Karpas-422 (cell line): Measurements from ENCODE around the gene RARRES2. TPM values are rescaled to one million over a fixed set of nuclear protein-coding genes. Genes with fewer than 3 reads are reported as not detected.

ENCODE experiments used
- DNase-seq: peaks from one replicate; pipeline ENCODE4 v3.0.0-alpha.2; 2015
- H2AFZ ChIP-seq: fragments of 200-600 bp; sonication (generic); 2 replicates; pipeline ENCODE4 v1.6.1; 2014; ENCODE audit warnings: antibody characterized with exemption, low read length, mixed read lengths
- H3K27ac ChIP-seq: fragments of 200-600 bp; sonication (generic); 2 replicates; pipeline ENCODE4 v1.5.1; 2014; ENCODE audit warnings: mild to moderate bottlenecking, low read length, moderate library complexity
- H3K27me3 ChIP-seq: fragments of 200-600 bp; sonication (generic); 2 replicates; pipeline ENCODE4 v1.6.1; 2014; ENCODE audit warnings: low read length, mixed read lengths
- H3K36me3 ChIP-seq: fragments of 200-600 bp; sonication (generic); 2 replicates; pipeline ENCODE4 v1.6.1; 2014; ENCODE audit warnings: low read length, mixed read lengths; ENCODE audit not compliant: insufficient read depth
- H3K4me1 ChIP-seq: fragments of 200-600 bp; sonication (generic); 2 replicates; pipeline ENCODE4 v1.6.1; 2014; ENCODE audit warnings: mild to moderate bottlenecking, low read length, mixed read lengths
- H3K4me2 ChIP-seq: fragments of 200-600 bp; sonication (generic); 2 replicates; pipeline ENCODE4 v1.6.1; 2014; ENCODE audit warnings: low read length, low read depth, mild to moderate bottlenecking; ENCODE audit not compliant: poor library complexity, severe bottlenecking
- H3K4me3 ChIP-seq: fragments of 200-600 bp; sonication (generic); 2 replicates; pipeline ENCODE4 v1.5.1; 2014; ENCODE audit warnings: mild to moderate bottlenecking, antibody characterized with exemption, low read length, mixed read lengths
- H3K79me2 ChIP-seq: fragments of 200-600 bp; sonication (generic); 2 replicates; pipeline ENCODE4 v1.6.1; 2014; ENCODE audit warnings: mild to moderate bottlenecking, low read length, mixed read lengths
- H3K9ac ChIP-seq: fragments of 200-600 bp; sonication (generic); 2 replicates; pipeline ENCODE4 v1.6.0; 2014; ENCODE audit warnings: low read length
- H3K9me2 ChIP-seq: fragments of 200-600 bp; sonication (generic), shearing (Covaris generic); replicated peaks from 2 replicates; pipeline ENCODE4 v1.6.0; 2014; ENCODE audit warnings: mild to moderate bottlenecking, low read length, moderate library complexity; ENCODE audit not compliant: insufficient read depth
- H3K9me3 ChIP-seq: fragments of 300-700, 200-600 bp; sonication (generic); 2 replicates; pipeline ENCODE4 v1.6.1; 2014; ENCODE audit warnings: low read length, mixed read lengths
- H4K20me1 ChIP-seq: fragments of 200-600 bp; sonication (generic); 2 replicates; pipeline ENCODE4 v1.6.1; 2014; ENCODE audit warnings: mild to moderate bottlenecking, antibody characterized with exemption, low read length, low read depth; ENCODE audit not compliant: insufficient read depth
- total RNA-seq: library from RNA; depleted of rRNA; stranded (reverse); fragments of >200 nt; shearing (Covaris generic); gene quantifications from 2 replicates; pipeline ENCODE4 v1.2.3, GENCODE V29; 2014; ENCODE audit warnings: low replicate concordance

The RARRES2 gene
- total RNA-seq, 1 experiment from 2014 or later = not detected

DNA sequence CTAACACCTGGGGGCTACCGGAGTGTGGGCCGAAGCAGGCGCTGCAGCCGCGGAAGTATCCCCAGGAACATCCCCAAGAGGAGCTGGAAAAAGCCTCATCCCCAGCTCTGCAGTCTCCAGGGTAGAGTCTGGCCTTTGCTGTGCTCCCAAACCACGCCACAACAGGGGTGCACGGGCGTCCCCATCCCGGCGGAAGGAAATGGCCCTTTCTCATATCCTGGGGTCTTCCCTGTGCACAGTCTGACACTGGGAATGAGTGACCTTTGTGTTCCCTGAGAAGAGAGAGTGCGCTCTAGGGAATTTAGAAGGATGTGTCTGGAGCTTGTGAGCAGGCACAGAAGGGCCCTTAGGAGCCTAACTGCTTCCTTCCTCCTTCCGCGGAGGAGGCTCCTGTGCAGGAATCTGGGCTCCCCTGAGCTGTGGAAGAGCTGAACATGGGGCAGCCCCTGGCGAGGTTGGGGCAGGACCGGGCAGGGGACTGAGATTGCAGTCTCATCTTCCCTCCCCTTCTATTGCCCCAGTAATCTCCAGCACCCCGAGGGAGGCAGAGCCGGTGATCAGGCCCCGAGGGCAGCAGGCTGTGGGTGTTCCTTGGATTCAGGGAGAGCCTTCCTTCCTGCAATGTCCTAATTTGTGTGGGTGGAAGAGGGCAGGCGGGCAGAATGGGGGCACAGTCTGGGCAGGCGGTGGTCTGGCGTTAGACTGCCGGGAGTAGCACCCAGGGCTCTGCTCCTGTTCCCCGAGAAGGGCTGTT is 28.5 kb upstream of the RARRES2 start:
- Histone ChIP-seq H3K4me1 (peaks cover 31% of the 10 kb centered on the region), H3K79me2 (peaks cover 22% of the 10 kb centered on the region), H4K20me1 (peaks cover 12% of the 10 kb centered on the region; the same call in 1 of the 2 replicates), H3K27ac (no peak overlapping the region), H3K27me3 (no peaks in the 10 kb centered on the region), H3K4me2 (peak overlapping the region; percentile 90), H3K9me3 (no peaks in the 10 kb centered on the region), H2AFZ (no peak overlapping the region), H3K9ac (peak overlapping the region; percentile 99), H3K9me2 (no peaks in the 10 kb centered on the region), H3K36me3 (peaks cover 15% of the 10 kb centered on the region), H3K4me3 (peak overlapping the region; percentile 99)
- DNase-seq = no peak

DNA sequence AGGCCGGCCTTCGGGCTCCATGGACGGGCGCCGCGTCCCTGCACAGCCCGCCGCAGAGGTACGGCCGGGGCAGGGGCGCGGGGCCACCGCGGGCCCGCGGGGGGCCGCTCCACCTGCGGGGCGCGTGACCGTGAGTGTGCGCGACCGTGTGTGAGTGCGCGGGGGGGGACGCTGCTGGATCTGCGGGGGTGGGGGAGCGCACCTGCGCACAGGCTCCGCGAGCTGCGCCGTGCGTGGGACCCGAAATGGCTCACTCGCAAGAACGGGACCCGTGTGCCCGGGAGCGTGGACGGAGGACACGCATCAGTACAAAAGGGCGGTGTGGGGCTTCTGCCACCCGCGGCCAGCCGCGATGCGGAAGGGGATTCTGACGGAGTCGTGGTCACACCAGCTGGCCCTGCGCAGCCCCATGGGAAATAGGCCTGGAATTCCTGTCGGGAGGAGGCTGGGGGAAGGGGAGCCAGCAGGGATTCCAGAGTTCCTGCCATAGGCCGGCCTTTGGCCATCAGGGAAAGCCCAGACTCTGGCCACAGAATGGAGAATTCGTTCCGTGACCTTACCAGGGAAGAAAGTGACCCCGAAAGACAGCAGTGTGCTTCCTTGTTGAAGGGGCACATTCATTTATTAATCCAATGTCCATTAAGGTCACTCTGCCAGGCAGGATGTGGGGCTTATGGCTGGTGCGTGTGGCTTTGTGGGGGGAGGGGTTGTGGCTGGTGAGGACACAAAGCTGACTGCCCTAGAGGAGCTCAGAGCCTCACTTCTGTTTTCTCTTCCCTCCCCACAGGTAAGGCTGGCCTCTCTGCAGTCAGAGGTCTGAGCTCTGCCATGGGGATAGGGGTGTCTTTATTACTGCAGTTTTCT is 27.7 kb upstream of the RARRES2 start:
- peak overlapping the region; percentile 90 for H3K4me2 ChIP-seq
- peaks cover 13% of the 10 kb centered on the region for H3K36me3 ChIP-seq
- DNase-seq = peak; percentile 83
- no peaks in the 10 kb centered on the region for H3K9me3 ChIP-seq
- peaks cover 22% of the 10 kb centered on the region for H3K79me2 ChIP-seq
- H3K27me3 ChIP-seq = no peaks in the 10 kb centered on the region
- H3K4me1 ChIP-seq = peaks cover 32% of the 10 kb centered on the region
- peak overlapping the region; percentile 99 for H3K9ac ChIP-seq
- peak overlapping the region; percentile 99 for H3K4me3 ChIP-seq
- H4K20me1 ChIP-seq = peaks cover 12% of the 10 kb centered on the region; the same call in 1 of the 2 replicates
- H3K9me2 ChIP-seq = no peaks in the 10 kb centered on the region
- H2AFZ ChIP-seq = peak overlapping the region; percentile 88
- peak overlapping the region; percentile 69 for H3K27ac ChIP-seq

DNA sequence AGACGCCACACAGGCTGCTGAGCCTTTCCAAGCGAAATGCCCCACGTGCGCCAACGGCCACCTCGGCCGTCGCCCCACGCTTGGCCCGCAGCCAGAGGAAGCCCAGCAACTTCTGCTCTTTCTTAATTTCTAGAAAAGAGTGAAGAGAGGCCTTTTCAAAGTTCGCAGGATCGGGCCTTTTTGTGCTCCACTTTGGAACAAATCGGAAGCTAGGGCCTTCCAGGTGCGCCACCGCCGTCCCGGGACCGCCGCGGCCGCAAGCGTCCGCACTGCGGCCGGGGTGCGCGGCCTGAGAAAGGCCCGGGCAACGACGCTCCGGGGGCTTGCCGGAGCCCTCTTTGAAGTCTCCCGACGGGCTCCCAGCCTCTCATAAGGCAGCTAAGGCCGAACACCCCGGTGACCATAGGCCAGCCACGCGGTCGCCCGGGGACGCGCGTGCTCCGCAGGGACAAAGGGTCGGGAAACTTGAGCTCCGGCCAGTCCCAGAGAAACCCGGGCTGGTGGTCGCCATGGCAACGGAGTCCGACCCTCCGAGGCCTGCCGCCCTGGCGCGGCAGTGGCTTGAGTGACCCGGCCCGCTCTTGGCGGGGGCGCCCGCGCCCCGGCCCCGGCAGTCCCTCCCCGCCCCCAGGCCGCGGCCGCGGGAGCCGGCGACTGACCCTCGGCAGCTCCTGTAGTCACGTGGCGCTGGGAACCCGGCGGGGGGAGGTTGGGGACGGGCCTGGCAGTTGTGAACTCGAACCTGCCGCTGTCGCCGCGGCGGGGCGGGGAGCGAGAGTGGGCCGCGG is 26.9 kb upstream of the RARRES2 start, which contains the start of gene REPIN1:
TSS of gene REPIN1 (plus strand) at position 727 of the 788 bp plus-strand sequence. CDS start 890 bp downstream, outside the sequence.
- Histone ChIP-seq H3K4me1 (peaks cover 37% of the 10 kb centered on the region), H3K27ac (peak within 1 kb of the TSS; percentile 69), H3K4me2 (peak within 1 kb of the TSS; percentile 90), H3K27me3 (no peaks in the 10 kb centered on the region), H3K4me3 (peak within 1 kb of the TSS; percentile 99), H3K9me3 (no peaks in the 10 kb centered on the region), H4K20me1 (peaks cover 4% of the 10 kb centered on the region; the same call in 1 of the 2 replicates), H3K9me2 (no peaks in the 10 kb centered on the region), H2AFZ (peak within 1 kb of the TSS; percentile 88), H3K9ac (peak within 1 kb of the TSS; percentile 99), H3K79me2 (peaks cover 22% of the 10 kb centered on the region), H3K36me3 (peaks cover 5% of the 10 kb centered on the region; the same call in 1 of the 2 replicates)
- DNase-seq = peak; percentile 92

DNA sequence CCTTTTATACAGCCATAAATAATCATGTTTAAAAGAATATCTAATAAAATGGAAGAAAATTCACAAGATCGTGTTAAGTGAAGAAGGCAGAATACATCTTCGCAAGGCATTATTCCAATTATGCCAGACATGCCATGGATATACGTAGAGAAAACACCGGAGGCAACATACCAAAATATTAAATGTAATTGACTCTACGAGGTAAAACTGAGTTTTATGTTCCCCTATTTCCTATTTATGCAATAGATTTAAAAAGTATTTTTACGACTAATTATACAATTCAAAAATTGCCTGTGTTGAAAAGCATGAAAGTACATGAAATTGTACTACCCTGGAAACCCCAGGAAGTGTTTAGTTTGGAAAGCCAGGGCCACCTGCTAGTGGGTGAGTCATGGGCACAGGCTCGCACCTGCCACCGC is 26.3 kb upstream of the RARRES2 start:
- Histone ChIP-seq H3K27ac (no peak overlapping the region), H3K4me2 (peak overlapping the region; percentile 90), H3K9ac (peak overlapping the region; percentile 99), H3K4me3 (peak overlapping the region; percentile 99), H3K9me2 (no peaks in the 10 kb centered on the region), H3K4me1 (peaks cover 37% of the 10 kb centered on the region), H3K36me3 (0 out of 2 replicates have a peak, but pooled peaks cover 5% of the 10 kb centered on the region), H3K9me3 (no peaks in the 10 kb centered on the region), H2AFZ (peak overlapping the region; percentile 67), H3K27me3 (no peaks in the 10 kb centered on the region), H3K79me2 (peaks cover 22% of the 10 kb centered on the region), H4K20me1 (no peaks in the 10 kb centered on the region; the same call in 1 of the 2 replicates)
- no peak for DNase-seq

DNA sequence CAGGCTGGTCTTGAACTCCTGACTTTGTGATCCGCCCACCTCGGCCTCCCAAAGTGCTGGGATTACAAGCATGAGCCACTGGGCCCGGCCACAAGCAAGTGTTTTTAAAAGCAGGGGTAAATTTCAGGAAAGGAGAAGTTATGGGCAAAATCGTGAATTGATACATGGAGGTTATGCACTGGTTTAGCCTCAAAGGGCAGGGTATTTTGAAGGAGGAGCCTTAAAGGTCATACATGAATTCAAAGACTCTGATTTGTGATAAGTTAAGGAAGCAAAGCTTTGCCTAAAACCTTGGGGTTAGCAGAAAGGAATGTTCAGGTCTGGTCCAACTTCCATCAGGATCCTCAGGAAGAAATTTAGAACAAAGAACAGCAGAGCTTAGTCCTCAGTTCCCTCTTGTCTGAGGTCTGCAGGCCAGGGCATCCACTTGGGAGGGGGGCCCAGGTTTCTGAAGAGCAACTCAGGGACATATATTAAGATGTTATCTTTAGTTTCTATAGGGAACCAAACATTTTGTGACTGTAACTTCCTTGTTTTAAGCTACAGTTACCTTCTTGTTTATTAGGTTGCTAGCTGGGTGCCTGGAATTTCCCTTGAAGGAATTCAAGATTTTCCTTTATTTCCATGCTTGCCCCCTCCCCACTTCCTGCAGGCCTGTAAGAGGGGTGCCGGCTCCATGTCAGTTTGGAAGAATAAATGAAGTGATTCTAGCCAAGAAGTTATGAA is 24.4 kb upstream of the RARRES2 start:
- no peak overlapping the region for H3K9ac ChIP-seq
- peaks cover 19% of the 10 kb centered on the region for H3K79me2 ChIP-seq
- DNase-seq = no peak
- H2AFZ ChIP-seq = peak overlapping the region; percentile 34; the same call in 1 of the 2 replicates
- no peak overlapping the region for H3K27ac ChIP-seq
- H3K27me3 ChIP-seq = no peaks in the 10 kb centered on the region
- no peaks in the 10 kb centered on the region for H3K9me2 ChIP-seq
- H3K36me3 ChIP-seq = 0 out of 2 replicates have a peak, but pooled peaks cover 3% of the 10 kb centered on the region
- H3K9me3 ChIP-seq = no peaks in the 10 kb centered on the region
- peaks cover 37% of the 10 kb centered on the region for H3K4me1 ChIP-seq
- H3K4me3 ChIP-seq = no peak overlapping the region
- no peak overlapping the region for H3K4me2 ChIP-seq
- no peaks in the 10 kb centered on the region for H4K20me1 ChIP-seq

DNA sequence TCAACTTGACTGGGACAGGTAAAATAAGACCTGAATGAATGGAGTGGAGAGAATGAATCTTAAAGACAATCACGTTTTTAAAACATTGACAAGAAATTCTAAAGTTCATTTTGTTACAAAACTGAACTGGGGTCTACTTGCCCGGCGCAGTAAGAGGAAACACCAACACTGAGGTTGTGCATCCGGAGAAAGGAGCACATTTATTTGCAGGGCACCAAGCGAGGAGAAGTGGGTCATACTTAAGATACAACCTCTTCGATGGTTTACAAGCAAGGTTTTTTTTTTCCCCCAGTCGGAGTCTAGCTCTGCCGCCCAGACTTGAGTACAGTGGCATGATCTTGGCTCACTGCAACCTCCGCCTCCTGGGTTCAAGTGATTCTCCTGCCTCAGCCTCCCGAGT is 23.8 kb upstream of the RARRES2 start:
- no peaks in the 10 kb centered on the region for H3K36me3 ChIP-seq
- H3K9ac ChIP-seq = no peak overlapping the region
- H4K20me1 ChIP-seq = no peaks in the 10 kb centered on the region
- peaks cover 34% of the 10 kb centered on the region for H3K4me1 ChIP-seq
- DNase-seq = no peak
- no peaks in the 10 kb centered on the region for H3K9me3 ChIP-seq
- no peaks in the 10 kb centered on the region for H3K9me2 ChIP-seq
- H3K27ac ChIP-seq = no peak overlapping the region
- no peak overlapping the region for H3K4me2 ChIP-seq
- no peak overlapping the region for H3K4me3 ChIP-seq
- peaks cover 13% of the 10 kb centered on the region for H3K79me2 ChIP-seq
- no peak overlapping the region for H2AFZ ChIP-seq
- H3K27me3 ChIP-seq = no peaks in the 10 kb centered on the region

DNA sequence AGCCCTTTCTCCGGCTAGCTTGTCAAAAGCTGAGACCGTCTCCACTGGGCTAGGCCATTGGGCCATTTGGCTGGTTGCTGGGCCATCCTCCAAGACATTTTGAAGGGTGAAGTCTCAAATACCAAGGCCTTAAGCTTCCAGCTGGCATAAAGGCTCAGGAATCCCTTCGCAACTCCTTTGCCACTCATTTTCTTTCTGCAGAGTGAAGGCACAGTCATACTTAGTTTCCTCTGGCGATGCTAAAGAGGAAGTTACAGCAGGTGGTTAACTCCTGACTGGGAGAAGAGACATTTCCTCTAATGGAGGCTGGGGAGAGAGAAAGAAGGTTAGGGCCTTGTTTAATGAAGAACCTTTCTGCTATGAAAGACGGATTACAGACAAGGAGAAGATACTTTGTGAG is 22.4 kb upstream of the RARRES2 start:
- H3K4me3 ChIP-seq = no peak overlapping the region
- H3K4me1 ChIP-seq = peaks cover 27% of the 10 kb centered on the region
- H3K79me2 ChIP-seq = peaks cover under 1% of the 10 kb centered on the region; the same call in 1 of the 2 replicates
- H3K27me3 ChIP-seq = no peaks in the 10 kb centered on the region
- no peak overlapping the region for H3K9ac ChIP-seq
- H4K20me1 ChIP-seq = no peaks in the 10 kb centered on the region
- no peak overlapping the region for H3K27ac ChIP-seq
- no peaks in the 10 kb centered on the region for H3K36me3 ChIP-seq
- H3K9me2 ChIP-seq = no peaks in the 10 kb centered on the region
- no peaks in the 10 kb centered on the region for H3K9me3 ChIP-seq
- DNase-seq = no peak
- H2AFZ ChIP-seq = no peak overlapping the region
- no peak overlapping the region for H3K4me2 ChIP-seq
